ENCODE results near the gene HNRNPLL. TPM values are rescaled to one million over a fixed set of nuclear protein-coding genes. Genes with fewer than 3 reads are reported as not detected.

Gene HNRNPLL
- total RNA-seq, 2 experiments from 2014 or later: 44.9 to 46.5 TPM

- intact Hi-C loops (cut with DNase I, micrococcal nuclease): no loop called here
- TF ChIP-seq, protein P1, sequence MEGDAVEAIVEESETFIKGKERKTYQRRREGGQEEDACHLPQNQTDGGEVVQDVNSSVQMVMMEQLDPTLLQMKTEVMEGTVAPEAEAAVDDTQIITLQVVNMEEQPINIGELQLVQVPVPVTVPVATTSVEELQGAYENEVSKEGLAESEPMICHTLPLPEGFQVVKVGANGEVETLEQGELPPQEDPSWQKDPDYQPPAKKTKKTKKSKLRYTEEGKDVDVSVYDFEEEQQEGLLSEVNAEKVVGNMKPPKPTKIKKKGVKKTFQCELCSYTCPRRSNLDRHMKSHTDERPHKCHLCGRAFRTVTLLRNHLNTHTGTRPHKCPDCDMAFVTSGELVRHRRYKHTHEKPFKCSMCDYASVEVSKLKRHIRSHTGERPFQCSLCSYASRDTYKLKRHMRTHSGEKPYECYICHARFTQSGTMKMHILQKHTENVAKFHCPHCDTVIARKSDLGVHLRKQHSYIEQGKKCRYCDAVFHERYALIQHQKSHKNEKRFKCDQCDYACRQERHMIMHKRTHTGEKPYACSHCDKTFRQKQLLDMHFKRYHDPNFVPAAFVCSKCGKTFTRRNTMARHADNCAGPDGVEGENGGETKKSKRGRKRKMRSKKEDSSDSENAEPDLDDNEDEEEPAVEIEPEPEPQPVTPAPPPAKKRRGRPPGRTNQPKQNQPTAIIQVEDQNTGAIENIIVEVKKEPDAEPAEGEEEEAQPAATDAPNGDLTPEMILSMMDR (IDR thresholded peaks at IDR 0.05): no peak
- ChIA-PET POLR2A (interaction anchor here (0.7 to 9.9 kb wide), 10 partner anchors 8 to 152 kb away, joined by 3 to 136 read pairs (median 4); partner anchors contain the start of genes GALM and SRSF7), CTCF (interaction anchor here (0.6 to 3.0 kb wide), 4 partner anchors 8 to 135 kb away, joined by 3 to 12 read pairs (median 6); no protein-coding TSS in a partner anchor)
- H3K4me3 ChIP-seq (ENCODE audit: low read length): peak overlapping the region; percentile 62
- no peaks in the 10 kb centered on the region for H3K9me3 ChIP-seq (ENCODE audit: control insufficient read depth in 1 of 2, insufficient read depth in 1 of 2, low read length in 2 of 2)
- Mint-ChIP-seq H3K9me3 (no peaks in the 10 kb centered on the region), H3K36me3 (ENCODE audit: low read depth) (peaks cover 8% of the 10 kb centered on the region), H3K4me1 (ENCODE audit: low read depth) (peaks cover 61% of the 10 kb centered on the region), H3K27ac (peak overlapping the region; percentile 76), H3K4me3 (peak overlapping the region; percentile 95), H3K27me3 (no peaks in the 10 kb centered on the region)
- DNase-seq (peak in 2 of 14 experiments; percentile 28 to 56), ATAC-seq (ENCODE audit: poor library complexity) (no peak)
- H3K36me3 ChIP-seq (ENCODE audit: insufficient read depth, low read length): no peaks in the 10 kb centered on the region
- H3K4me1 ChIP-seq (ENCODE audit: insufficient read depth, low read length): peaks cover 28% of the 10 kb centered on the region
- H3K27ac ChIP-seq (ENCODE audit: low read depth in 1 of 2, low read length in 2 of 2): peak overlapping the region in 1 of 2 donors; percentile 47
- no peaks in the 10 kb centered on the region for H3K27me3 ChIP-seq (ENCODE audit: control insufficient read depth in 1 of 2, insufficient read depth in 2 of 2, low read length in 2 of 2)
Measured at GRCh38 chr2:38598200-38598990, 4.3 kb downstream of the HNRNPLL start.

GRCh38 chr2:38597115-38597514, 5.6 kb downstream of the HNRNPLL start:
- ChIA-PET CTCF (interaction anchor here (1.6 to 3.0 kb wide), 2 partner anchors 15 to 85 kb away, joined by 7 to 12 read pairs; no protein-coding TSS in a partner anchor), POLR2A (interaction anchor here (1.2 to 9.9 kb wide), 3 partner anchors 14 to 154 kb away, joined by 4 to 136 read pairs (median 7); partner anchors contain the start of gene SRSF7)
- TF ChIP-seq, protein P1 (IDR thresholded peaks at IDR 0.05): no peak
- Mint-ChIP-seq H3K27me3 (no peaks in the 10 kb centered on the region), H3K27ac (peak overlapping the region; percentile 76), H3K4me1 (ENCODE audit: low read depth) (peaks cover 67% of the 10 kb centered on the region), H3K9me3 (no peaks in the 10 kb centered on the region), H3K4me3 (peak overlapping the region; percentile 42), H3K36me3 (ENCODE audit: low read depth) (no peaks in the 10 kb centered on the region)
- ATAC-seq (ENCODE audit: poor library complexity) (no peak), DNase-seq (no peak)
- Histone ChIP-seq H3K27me3 (ENCODE audit: control insufficient read depth in 1 of 2, insufficient read depth in 2 of 2, low read length in 2 of 2) (no peaks in the 10 kb centered on the region), H3K4me1 (ENCODE audit: insufficient read depth, low read length) (peaks cover 27% of the 10 kb centered on the region), H3K4me3 (ENCODE audit: low read length) (peak overlapping the region; percentile 62), H3K9me3 (ENCODE audit: control insufficient read depth in 1 of 2, insufficient read depth in 1 of 2, low read length in 2 of 2) (no peaks in the 10 kb centered on the region), H3K36me3 (ENCODE audit: insufficient read depth, low read length) (no peaks in the 10 kb centered on the region), H3K27ac (ENCODE audit: low read depth in 1 of 2, low read length in 2 of 2) (peak overlapping the region in 1 of 2 donors; percentile 47)
- intact Hi-C loops (cut with DNase I, micrococcal nuclease): no loop called here

- TF ChIP-seq, protein P1 (IDR thresholded peaks at IDR 0.05): no peak
- Histone ChIP-seq H3K27ac (ENCODE audit: low read depth in 1 of 2, low read length in 2 of 2) (peak overlapping the region; percentile 19 to 24), H3K27me3 (ENCODE audit: control insufficient read depth in 1 of 2, insufficient read depth in 2 of 2, low read length in 2 of 2) (no peaks in the 10 kb centered on the region), H3K4me1 (ENCODE audit: insufficient read depth, low read length) (peaks cover 30% of the 10 kb centered on the region), H3K36me3 (ENCODE audit: insufficient read depth, low read length) (peaks cover 3% of the 10 kb centered on the region), H3K9me3 (ENCODE audit: control insufficient read depth in 1 of 2, insufficient read depth in 1 of 2, low read length in 2 of 2) (no peaks in the 10 kb centered on the region), H3K4me3 (ENCODE audit: low read length) (peak overlapping the region; percentile 62)
- ATAC-seq (ENCODE audit: poor library complexity) (no peak), DNase-seq (peak in 1 of 14 experiments; percentile 16)
- H3K27ac Mint-ChIP-seq: peak overlapping the region; percentile 76
- ChIA-PET POLR2A (interaction anchor here (0.6 to 9.9 kb wide), 6 partner anchors 11 to 970 kb away, joined by 3 to 136 read pairs (median 6); partner anchors contain the start of gene SRSF7), CTCF (interaction anchor here (1.4 to 3.0 kb wide), 2 partner anchors 14 to 15 kb away, joined by 4 to 12 read pairs; no protein-coding TSS in a partner anchor)
- intact Hi-C loops (cut with DNase I, micrococcal nuclease): no loop called here
- H3K27me3 Mint-ChIP-seq: no peaks in the 10 kb centered on the region
- peaks cover 66% of the 10 kb centered on the region for H3K4me1 Mint-ChIP-seq (ENCODE audit: low read depth)
- H3K36me3 Mint-ChIP-seq (ENCODE audit: low read depth): no peaks in the 10 kb centered on the region
- H3K4me3 Mint-ChIP-seq: peak overlapping the region; percentile 42
- no peaks in the 10 kb centered on the region for H3K9me3 Mint-ChIP-seq
Measured at GRCh38 chr2:38596229-38596628, 6.5 kb downstream of the HNRNPLL start.
